ENCODE measurements around the gene LAMA4. TPM values are rescaled to one million over a fixed set of nuclear protein-coding genes. Genes with fewer than 3 reads are reported as not detected.
"Not testable (repeated sequence)": the region's sequence is repeated elsewhere in the genome, so short reads cannot be mapped to it uniquely, and the experiment has no call there.

LAMA4 gene
- total RNA-seq, 1 experiment from 2014 or later = 11.9 TPM

GRCh38 chr6:112109262-112109661 lies 145.1 kb downstream of the LAMA4 start:
- ChIA-PET CTCF (no interaction called here), POLR2A (no interaction called here)
- Histone ChIP-seq H3K9me3 (ENCODE audit: control insufficient read depth, insufficient read depth, low read depth, low read length) (no peaks in the 10 kb centered on the region), H3K27me3 (ENCODE audit: control insufficient read depth, insufficient read depth, low read length) (no peaks in the 10 kb centered on the region), H3K4me3 (ENCODE audit: low read depth in 2 of 2, low read length in 2 of 2) (no peak overlapping the region), H3K4me1 (ENCODE audit: control insufficient read depth, insufficient read depth, low read length) (no peaks in the 10 kb centered on the region), H3K27ac (ENCODE audit: low read length) (no peak overlapping the region), H3K36me3 (ENCODE audit: control insufficient read depth, insufficient read depth, low read length) (no peaks in the 10 kb centered on the region)
- no peak for ATAC-seq
- intact Hi-C loops (cut with micrococcal nuclease; ENCODE audit: unreplicated experiment) = loop anchor here (10.0 kb wide), 1 partner anchor 266 kb away; no protein-coding TSS in a partner anchor
- DNase-seq (ENCODE audit: low read depth, low spot score) = no peak
- TF ChIP-seq, protein P1, sequence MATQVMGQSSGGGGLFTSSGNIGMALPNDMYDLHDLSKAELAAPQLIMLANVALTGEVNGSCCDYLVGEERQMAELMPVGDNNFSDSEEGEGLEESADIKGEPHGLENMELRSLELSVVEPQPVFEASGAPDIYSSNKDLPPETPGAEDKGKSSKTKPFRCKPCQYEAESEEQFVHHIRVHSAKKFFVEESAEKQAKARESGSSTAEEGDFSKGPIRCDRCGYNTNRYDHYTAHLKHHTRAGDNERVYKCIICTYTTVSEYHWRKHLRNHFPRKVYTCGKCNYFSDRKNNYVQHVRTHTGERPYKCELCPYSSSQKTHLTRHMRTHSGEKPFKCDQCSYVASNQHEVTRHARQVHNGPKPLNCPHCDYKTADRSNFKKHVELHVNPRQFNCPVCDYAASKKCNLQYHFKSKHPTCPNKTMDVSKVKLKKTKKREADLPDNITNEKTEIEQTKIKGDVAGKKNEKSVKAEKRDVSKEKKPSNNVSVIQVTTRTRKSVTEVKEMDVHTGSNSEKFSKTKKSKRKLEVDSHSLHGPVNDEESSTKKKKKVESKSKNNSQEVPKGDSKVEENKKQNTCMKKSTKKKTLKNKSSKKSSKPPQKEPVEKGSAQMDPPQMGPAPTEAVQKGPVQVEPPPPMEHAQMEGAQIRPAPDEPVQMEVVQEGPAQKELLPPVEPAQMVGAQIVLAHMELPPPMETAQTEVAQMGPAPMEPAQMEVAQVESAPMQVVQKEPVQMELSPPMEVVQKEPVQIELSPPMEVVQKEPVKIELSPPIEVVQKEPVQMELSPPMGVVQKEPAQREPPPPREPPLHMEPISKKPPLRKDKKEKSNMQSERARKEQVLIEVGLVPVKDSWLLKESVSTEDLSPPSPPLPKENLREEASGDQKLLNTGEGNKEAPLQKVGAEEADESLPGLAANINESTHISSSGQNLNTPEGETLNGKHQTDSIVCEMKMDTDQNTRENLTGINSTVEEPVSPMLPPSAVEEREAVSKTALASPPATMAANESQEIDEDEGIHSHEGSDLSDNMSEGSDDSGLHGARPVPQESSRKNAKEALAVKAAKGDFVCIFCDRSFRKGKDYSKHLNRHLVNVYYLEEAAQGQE (IDR thresholded peaks at IDR 0.05; ENCODE audit: insufficient read depth in 1 of 2, low read depth in 2 of 2, low read length in 1 of 2) = no peak
- TF ChIP-seq SIN3A (IDR thresholded peaks at IDR 0.05; ENCODE audit: borderline replicate concordance, insufficient read depth, low read depth, low read length) = no peak
- TF ChIP-seq TCF7L2 (IDR thresholded peaks at IDR 0.05; ENCODE audit: low read depth, low read length) = no peak
- no peak for TF ChIP-seq POLR2AphosphoS5 (IDR thresholded peaks at IDR 0.05; ENCODE audit: low read depth, low read length)
- TF ChIP-seq CTCF (IDR thresholded peaks at IDR 0.05) = no peak
- in situ Hi-C loops (cut with HindIII; ENCODE audit: low pct_unique_long_range_greater_than_20kb, low sequenced_read_pairs) = no loop called here
- BruUV-seq (replicated peaks) = no TSS peak

GRCh38 chr6:112106562-112106961 lies 147.8 kb downstream of the LAMA4 start:
- in situ Hi-C loops (cut with HindIII; ENCODE audit: low pct_unique_long_range_greater_than_20kb, low sequenced_read_pairs) (no loop called here), intact Hi-C loops (cut with micrococcal nuclease; ENCODE audit: unreplicated experiment) (loop anchor here (10.0 kb wide), 1 partner anchor 268 kb away; no protein-coding TSS in a partner anchor)
- ChIA-PET POLR2A (no interaction called here), CTCF (no interaction called here)
- DNase-seq (ENCODE audit: low read depth, low spot score) (no peak), ATAC-seq (no peak)
- H3K9me3 ChIP-seq (ENCODE audit: control insufficient read depth, insufficient read depth, low read depth, low read length) = no peaks in the 10 kb centered on the region
- BruUV-seq (replicated peaks) = no TSS peak
- TF ChIP-seq SIN3A (IDR thresholded peaks at IDR 0.05; ENCODE audit: borderline replicate concordance, insufficient read depth, low read depth, low read length) (no peak), POLR2AphosphoS5 (IDR thresholded peaks at IDR 0.05; ENCODE audit: low read depth, low read length) (no peak), CTCF (IDR thresholded peaks at IDR 0.05) (no peak), TCF7L2 (IDR thresholded peaks at IDR 0.05; ENCODE audit: low read depth, low read length) (no peak)
- TF ChIP-seq, protein P1 (IDR thresholded peaks at IDR 0.05; ENCODE audit: insufficient read depth in 1 of 2, low read depth in 2 of 2, low read length in 1 of 2) = no peak
- no peak overlapping the region for H3K27ac ChIP-seq (ENCODE audit: low read length)
- no peak overlapping the region for H3K4me3 ChIP-seq (ENCODE audit: low read depth in 2 of 2, low read length in 2 of 2)
- H3K27me3 ChIP-seq (ENCODE audit: control insufficient read depth, insufficient read depth, low read length) = no peaks in the 10 kb centered on the region
- no peaks in the 10 kb centered on the region for H3K4me1 ChIP-seq (ENCODE audit: control insufficient read depth, insufficient read depth, low read length)
- H3K36me3 ChIP-seq (ENCODE audit: control insufficient read depth, insufficient read depth, low read length) = no peaks in the 10 kb centered on the region

DNA sequence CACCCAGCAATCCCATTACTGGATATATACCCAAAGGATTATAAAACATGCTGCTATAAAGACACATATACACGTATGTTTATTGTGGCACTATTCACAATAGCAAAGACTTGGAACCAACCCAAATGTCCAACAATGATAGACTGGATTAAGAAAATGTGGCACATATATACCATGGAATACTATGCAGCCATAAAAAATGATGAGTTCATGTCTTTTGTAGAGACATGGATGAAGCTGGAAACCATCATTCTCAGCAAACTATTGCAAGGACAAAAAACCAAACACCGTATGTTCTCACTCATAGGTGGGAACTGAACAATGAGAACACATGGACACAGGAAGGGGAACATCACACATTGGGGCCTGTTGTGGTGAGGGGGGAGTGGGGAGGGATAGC lies 148.3 kb downstream of the LAMA4 start:
- not testable (repeated sequence) for H3K27ac ChIP-seq (ENCODE audit: low read length); DNase-seq (ENCODE audit: low read depth, low spot score)
- intact Hi-C loops (cut with micrococcal nuclease; ENCODE audit: unreplicated experiment) = loop anchor here (10.0 kb wide), 1 partner anchor 269 kb away; no protein-coding TSS in a partner anchor

More for the DNA sequence above, 148.3 kb downstream of the LAMA4 start:
- POLR2A ChIA-PET; in situ Hi-C loops (cut with HindIII; ENCODE audit: low pct_unique_long_range_greater_than_20kb, low sequenced_read_pairs); H3K27me3 ChIP-seq (ENCODE audit: control insufficient read depth, insufficient read depth, low read length); BruUV-seq (replicated peaks); H3K4me3 ChIP-seq (ENCODE audit: low read depth in 2 of 2, low read length in 2 of 2); H3K36me3 ChIP-seq (ENCODE audit: control insufficient read depth, insufficient read depth, low read length); ATAC-seq; H3K4me1 ChIP-seq (ENCODE audit: control insufficient read depth, insufficient read depth, low read length); CTCF ChIA-PET; H3K9me3 ChIP-seq (ENCODE audit: control insufficient read depth, insufficient read depth, low read depth, low read length): not testable (repeated sequence)

All from Panc1 (cell line).